ENCODE measurements around the gene IL23R. TPM values are rescaled to one million over a fixed set of nuclear protein-coding genes. Genes with fewer than 3 reads are reported as not detected.

Gene IL23R
- total and polyA plus RNA-seq, 2 donors (not counting 3 experiments of a cell fraction or from before 2014, with no cell fraction given): not detected

DNA sequence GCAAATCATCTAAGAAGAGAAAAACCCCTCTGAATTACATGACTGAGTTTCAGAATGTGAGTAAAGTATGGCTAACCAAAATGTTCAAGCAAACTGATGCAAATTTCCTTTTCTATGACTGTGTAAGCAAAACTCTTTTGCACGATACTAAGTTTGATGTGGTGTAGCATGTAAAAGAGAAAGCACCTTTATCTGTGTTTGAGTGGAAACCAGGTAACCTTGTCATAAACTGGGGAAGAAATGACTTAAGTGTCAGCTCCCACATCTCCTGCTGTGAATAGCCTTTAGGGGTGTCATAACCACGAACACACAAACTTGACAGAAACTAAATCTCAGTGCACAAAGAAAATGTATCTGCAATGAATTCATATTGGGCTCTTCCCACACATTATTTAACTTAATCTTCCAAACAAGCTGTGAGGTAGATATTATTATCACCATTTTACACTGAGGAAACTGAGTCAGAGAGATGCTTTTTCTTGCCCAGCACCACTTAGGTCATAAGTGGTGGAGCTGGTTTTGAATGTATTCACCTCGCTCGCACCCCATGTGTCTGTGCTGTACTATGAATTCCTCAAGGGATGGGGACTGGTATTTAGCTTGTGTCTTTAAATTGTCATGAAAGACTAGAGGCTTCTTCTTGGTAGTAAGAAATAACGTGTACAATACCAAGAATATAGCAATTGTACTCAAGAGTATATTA lies 108.5 kb downstream of the IL23R start:
- no peaks in the 10 kb centered on the region for H3K36me3 ChIP-seq (ENCODE audit: control insufficient read depth in 2 of 2, extremely low read depth in 1 of 2, insufficient read depth in 2 of 2, low read length in 2 of 2)
- no peak overlapping the region for H3K4me3 ChIP-seq (replicated peaks in 1 of 3; ENCODE audit: insufficient read depth in 1 of 3, low read depth in 1 of 3, low read length in 3 of 3)
- no peak overlapping the region for H3K9ac ChIP-seq (replicated peaks; ENCODE audit: extremely low read depth, insufficient read depth, low read length)
- H3K27me3 ChIP-seq (ENCODE audit: control insufficient read depth in 2 of 2, insufficient read depth in 2 of 2, low read length in 2 of 2): peaks cover 0 to 6% of the 10 kb centered on the region in 2 experiments
- no peaks in the 10 kb centered on the region for H3K79me2 ChIP-seq (ENCODE audit: control insufficient read depth, insufficient read depth, low read length)
- no peaks in the 10 kb centered on the region for H4K20me1 ChIP-seq (replicated peaks; ENCODE audit: control insufficient read depth, extremely low read depth, insufficient read depth, low read length)
- H3K9me1 ChIP-seq (replicated peaks; ENCODE audit: control insufficient read depth, extremely low read depth, insufficient read depth, low read length): no peaks in the 10 kb centered on the region
- CTCF ChIA-PET: no interaction called here
- H3K27ac ChIP-seq (ENCODE audit: insufficient read depth, low read depth, low read length): no peak overlapping the region
- no peak overlapping the region for H3K4me2 ChIP-seq (ENCODE audit: insufficient read depth, low read length)
- POLR2A ChIA-PET: no interaction called here
- no peak overlapping the region for H2AFZ ChIP-seq (ENCODE audit: low read depth, low read length)
- intact Hi-C loops (cut with micrococcal nuclease) (no loop called here), dilution Hi-C loops (cut with MboI; ENCODE audit: extremely low pct_ligation_motif_present, low sequenced_read_pairs) (no loop called here)
- TF ChIP-seq FOS (IDR thresholded peaks at IDR 0.05; ENCODE audit: borderline replicate concordance, insufficient read depth, low read length) (no peak), EZH2 (IDR thresholded peaks at IDR 0.05; ENCODE audit: borderline replicate concordance, low read depth, low read length, severe bottlenecking) (no peak)
- H3K9me3 ChIP-seq (replicated peaks; ENCODE audit: control insufficient read depth, insufficient read depth, low read length): no peaks in the 10 kb centered on the region
- FAIRE-seq: no peak
- no peak for DNase-seq (ENCODE audit: low read depth, low spot score)
- H3K4me1 ChIP-seq (ENCODE audit: control insufficient read depth, extremely low read depth, insufficient read depth, low read length): no peaks in the 10 kb centered on the region
- no TSS peak for BruUV-seq (replicated peaks)

DNA sequence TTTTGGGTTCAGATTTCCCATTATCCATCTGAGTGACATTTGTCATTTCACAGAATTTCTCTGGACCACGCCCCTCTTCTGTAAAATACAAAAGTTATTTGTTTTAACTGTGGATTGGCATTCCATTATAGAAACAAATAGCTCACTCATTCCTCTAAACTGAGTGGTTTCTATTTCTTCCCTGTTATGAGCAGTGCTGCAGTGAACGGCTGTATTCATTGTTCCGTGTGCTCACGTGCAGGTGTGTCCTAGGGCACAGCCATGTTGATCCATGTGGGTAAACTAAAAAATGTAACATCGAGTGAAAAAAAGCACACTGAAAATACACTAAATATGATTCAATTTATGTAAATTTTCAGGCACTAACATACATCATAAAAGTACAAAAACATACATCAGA lies 114.4 kb downstream of the IL23R start:
- BruUV-seq (replicated peaks): no TSS peak
- CTCF ChIA-PET: interaction anchor here (1.1 kb wide), 1 partner anchor 67 kb away, joined by 3 read pairs; no protein-coding TSS in a partner anchor
- TF ChIP-seq POLR2A (IDR thresholded peaks at IDR 0.05; ENCODE audit: low read depth, low read length) (no peak), GATA2 (IDR thresholded peaks at IDR 0.05; ENCODE audit: insufficient read depth, insufficient read length, low read depth, low read length) (no peak), MYC (IDR thresholded peaks at IDR 0.05; ENCODE audit: low read depth, low read length) (no peak), FOS (IDR thresholded peaks at IDR 0.05; ENCODE audit: borderline replicate concordance, insufficient read depth, low read length) (no peak), POLR2AphosphoS5 (IDR thresholded peaks at IDR 0.05; ENCODE audit: insufficient read depth, low read depth, low read length) (no peak), JUN (IDR thresholded peaks at IDR 0.05; ENCODE audit: borderline replicate concordance, insufficient read depth, insufficient read length, low read depth) (no peak), EZH2 (IDR thresholded peaks at IDR 0.05; ENCODE audit: borderline replicate concordance, low read depth, low read length, severe bottlenecking) (no peak)
- TF ChIP-seq, protein P1, sequence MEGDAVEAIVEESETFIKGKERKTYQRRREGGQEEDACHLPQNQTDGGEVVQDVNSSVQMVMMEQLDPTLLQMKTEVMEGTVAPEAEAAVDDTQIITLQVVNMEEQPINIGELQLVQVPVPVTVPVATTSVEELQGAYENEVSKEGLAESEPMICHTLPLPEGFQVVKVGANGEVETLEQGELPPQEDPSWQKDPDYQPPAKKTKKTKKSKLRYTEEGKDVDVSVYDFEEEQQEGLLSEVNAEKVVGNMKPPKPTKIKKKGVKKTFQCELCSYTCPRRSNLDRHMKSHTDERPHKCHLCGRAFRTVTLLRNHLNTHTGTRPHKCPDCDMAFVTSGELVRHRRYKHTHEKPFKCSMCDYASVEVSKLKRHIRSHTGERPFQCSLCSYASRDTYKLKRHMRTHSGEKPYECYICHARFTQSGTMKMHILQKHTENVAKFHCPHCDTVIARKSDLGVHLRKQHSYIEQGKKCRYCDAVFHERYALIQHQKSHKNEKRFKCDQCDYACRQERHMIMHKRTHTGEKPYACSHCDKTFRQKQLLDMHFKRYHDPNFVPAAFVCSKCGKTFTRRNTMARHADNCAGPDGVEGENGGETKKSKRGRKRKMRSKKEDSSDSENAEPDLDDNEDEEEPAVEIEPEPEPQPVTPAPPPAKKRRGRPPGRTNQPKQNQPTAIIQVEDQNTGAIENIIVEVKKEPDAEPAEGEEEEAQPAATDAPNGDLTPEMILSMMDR (IDR thresholded peaks at IDR 0.05; ENCODE audit: extremely low read depth in 1 of 2, insufficient read depth in 1 of 2, low read depth in 1 of 2, low read length in 2 of 2): no peak
- TF ChIP-seq, protein P2, sequence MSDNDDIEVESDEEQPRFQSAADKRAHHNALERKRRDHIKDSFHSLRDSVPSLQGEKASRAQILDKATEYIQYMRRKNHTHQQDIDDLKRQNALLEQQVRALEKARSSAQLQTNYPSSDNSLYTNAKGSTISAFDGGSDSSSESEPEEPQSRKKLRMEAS (IDR thresholded peaks at IDR 0.05; ENCODE audit: insufficient read depth, insufficient read length): no peak
- POLR2A ChIA-PET: no interaction called here
- Histone ChIP-seq H3K36me3 (ENCODE audit: control insufficient read depth in 2 of 2, extremely low read depth in 1 of 2, insufficient read depth in 2 of 2, low read length in 2 of 2) (no peaks in the 10 kb centered on the region), H3K27ac (ENCODE audit: insufficient read depth, low read depth, low read length) (no peak overlapping the region), H3K4me1 (ENCODE audit: control insufficient read depth, extremely low read depth, insufficient read depth, low read length) (no peaks in the 10 kb centered on the region), H3K9ac (replicated peaks; ENCODE audit: extremely low read depth, insufficient read depth, low read length) (no peak overlapping the region), H3K79me2 (ENCODE audit: control insufficient read depth, insufficient read depth, low read length) (no peaks in the 10 kb centered on the region), H3K4me2 (ENCODE audit: insufficient read depth, low read length) (no peak overlapping the region), H3K9me1 (replicated peaks; ENCODE audit: control insufficient read depth, extremely low read depth, insufficient read depth, low read length) (no peaks in the 10 kb centered on the region), H2AFZ (ENCODE audit: low read depth, low read length) (no peak overlapping the region), H3K27me3 (ENCODE audit: control insufficient read depth in 2 of 2, insufficient read depth in 2 of 2, low read length in 2 of 2) (no peaks in the 10 kb centered on the region), H4K20me1 (replicated peaks; ENCODE audit: control insufficient read depth, extremely low read depth, insufficient read depth, low read length) (no peaks in the 10 kb centered on the region), H3K9me3 (replicated peaks; ENCODE audit: control insufficient read depth, insufficient read depth, low read length) (no peaks in the 10 kb centered on the region), H3K4me3 (replicated peaks in 1 of 3; ENCODE audit: insufficient read depth in 1 of 3, low read depth in 1 of 3, low read length in 3 of 3) (no peak overlapping the region)
- dilution Hi-C loops (cut with MboI; ENCODE audit: extremely low pct_ligation_motif_present, low sequenced_read_pairs) (no loop called here), intact Hi-C loops (cut with micrococcal nuclease) (no loop called here)
- FAIRE-seq (no peak), DNase-seq (ENCODE audit: low read depth, low spot score) (no peak)
